Ovary (tissue), 3 donors: ENCODE data around the gene ASPM.

Source experiments
- EP300 ChIP-seq: sonication (generic); formaldehyde crosslinking; IDR thresholded peaks from one replicate; pipeline ENCODE4 v1.6.1; 2017; ENCODE audit warnings: antibody characterized with exemption
- POLR2A ChIP-seq: fragments of 450-650 bp; IDR thresholded peaks from one replicate; pipeline ENCODE4 v1.6.1; 2017; ENCODE audit warnings: antibody characterized with exemption, mild to moderate bottlenecking, moderate library complexity
- TF ChIP-seq, protein P1 (sequence below), 3 donors: fragments of 450-650 bp in 2 of 3; fragments of 200-600 bp in 1 of 3; IDR thresholded peaks; one replicate each; pipeline versions ENCODE4 v1.5.1 to v1.8.0; 2016 to 2022; ENCODE audit warnings: antibody characterized with exemption in 3 of 3, mild to moderate bottlenecking in 1 of 3
- donor health status: DM: no; HTN: no; CAD: no.

DNA sequence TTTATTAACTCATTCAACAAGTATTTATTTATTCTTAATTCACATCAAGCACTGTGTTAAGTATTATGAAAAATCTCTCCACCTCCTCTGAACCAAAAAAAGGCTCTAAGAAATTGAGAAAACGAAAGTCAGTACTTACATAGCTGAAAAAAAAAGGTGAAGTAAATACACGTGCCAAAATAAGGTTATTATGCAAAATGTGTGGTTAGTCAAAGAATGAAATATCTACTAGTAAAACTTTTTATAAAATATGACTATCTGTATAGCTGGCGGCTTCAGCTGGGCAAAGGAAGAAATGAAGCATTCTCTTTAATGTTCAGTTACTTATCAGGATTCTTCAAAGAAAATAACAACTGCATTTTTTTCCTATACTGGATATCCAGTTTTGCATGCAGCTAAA is 35.5 kb upstream of the ASPM start:
- TF ChIP-seq, protein P1, sequence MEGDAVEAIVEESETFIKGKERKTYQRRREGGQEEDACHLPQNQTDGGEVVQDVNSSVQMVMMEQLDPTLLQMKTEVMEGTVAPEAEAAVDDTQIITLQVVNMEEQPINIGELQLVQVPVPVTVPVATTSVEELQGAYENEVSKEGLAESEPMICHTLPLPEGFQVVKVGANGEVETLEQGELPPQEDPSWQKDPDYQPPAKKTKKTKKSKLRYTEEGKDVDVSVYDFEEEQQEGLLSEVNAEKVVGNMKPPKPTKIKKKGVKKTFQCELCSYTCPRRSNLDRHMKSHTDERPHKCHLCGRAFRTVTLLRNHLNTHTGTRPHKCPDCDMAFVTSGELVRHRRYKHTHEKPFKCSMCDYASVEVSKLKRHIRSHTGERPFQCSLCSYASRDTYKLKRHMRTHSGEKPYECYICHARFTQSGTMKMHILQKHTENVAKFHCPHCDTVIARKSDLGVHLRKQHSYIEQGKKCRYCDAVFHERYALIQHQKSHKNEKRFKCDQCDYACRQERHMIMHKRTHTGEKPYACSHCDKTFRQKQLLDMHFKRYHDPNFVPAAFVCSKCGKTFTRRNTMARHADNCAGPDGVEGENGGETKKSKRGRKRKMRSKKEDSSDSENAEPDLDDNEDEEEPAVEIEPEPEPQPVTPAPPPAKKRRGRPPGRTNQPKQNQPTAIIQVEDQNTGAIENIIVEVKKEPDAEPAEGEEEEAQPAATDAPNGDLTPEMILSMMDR (IDR thresholded peaks at IDR 0.05) = no peak
- TF ChIP-seq POLR2A (no peak), EP300 (no peak)
